HEK293T (cell line): ENCODE measurements around the gene USP9X.
"Not testable (repeated sequence)": the region's sequence is repeated elsewhere in the genome, so short reads cannot be mapped to it uniquely, and the experiment has no call there.

ENCODE experiments used
- CTCF ChIA-PET: fragments of 350-600 bp; formaldehyde crosslinking; extraction: SDS; loops from one replicate; lab custom pipeline; 2021; ENCODE audit warnings: antibody characterized with exemption, inconsistent platforms; lab: Yijun Ruan, JAX
- POLR2A ChIA-PET: fragments of 350-600 bp; formaldehyde crosslinking; extraction: SDS; loops from one replicate; lab custom pipeline; 2020; ENCODE audit warnings: antibody characterized with exemption, inconsistent platforms; lab: Yijun Ruan, JAX
- DNase-seq: peaks from one replicate; pipeline ENCODE4 v3.0.0; 2012; ENCODE audit warnings: mixed read lengths; ENCODE audit errors: extremely low spot score
- ARNT ChIP-seq: fragments of 450-650 bp; IDR thresholded peaks from 2 replicates; pipeline ENCODE4 v1.6.1; 2017; ENCODE audit warnings: mild to moderate bottlenecking
- BHLHE40 ChIP-seq: fragments of 450-650 bp; IDR thresholded peaks from 2 replicates; pipeline ENCODE4 v1.6.1; 2016; ENCODE audit warnings: mild to moderate bottlenecking, moderate library complexity, borderline replicate concordance
- CTBP1 ChIP-seq: fragments of 450-650 bp; IDR thresholded peaks from 2 replicates; pipeline ENCODE4 v1.6.1; 2016; ENCODE audit warnings: borderline replicate concordance
- ELF4 ChIP-seq: fragments of 450-650 bp; IDR thresholded peaks from 2 replicates; pipeline ENCODE4 v1.6.1; 2017; ENCODE audit warnings: antibody characterized with exemption
- FOXA1 ChIP-seq: fragments of 450-650 bp; IDR thresholded peaks from 2 replicates; pipeline ENCODE4 v1.6.1; 2016; ENCODE audit warnings: mild to moderate bottlenecking
- FOXK2 ChIP-seq: fragments of 450-650 bp; IDR thresholded peaks from 2 replicates; pipeline ENCODE4 v1.6.1; 2016; ENCODE audit warnings: mild to moderate bottlenecking
- FOXM1 ChIP-seq: fragments of 450-650 bp; IDR thresholded peaks from 2 replicates; pipeline ENCODE4 v1.6.1; 2017; ENCODE audit warnings: mild to moderate bottlenecking, borderline replicate concordance
- HDGF ChIP-seq: fragments of 450-650 bp; IDR thresholded peaks from 2 replicates; pipeline ENCODE4 v1.6.1; 2017; ENCODE audit warnings: antibody characterized with exemption, borderline replicate concordance
- L3MBTL2 ChIP-seq: fragments of 450-650 bp; conservative IDR thresholded peaks from 2 replicates; pipeline ENCODE4 v1.6.1; 2016; ENCODE audit warnings: mild to moderate bottlenecking
- LEF1 ChIP-seq: fragments of 450-650 bp; IDR thresholded peaks from 2 replicates; pipeline ENCODE4 v1.6.1; 2017; ENCODE audit warnings: mild to moderate bottlenecking, borderline replicate concordance
- NFRKB ChIP-seq: fragments of 450-650 bp; IDR thresholded peaks from 2 replicates; pipeline ENCODE4 v1.6.1; 2016; ENCODE audit warnings: mild to moderate bottlenecking, moderate library complexity
- PKNOX1 ChIP-seq: fragments of 450-650 bp; IDR thresholded peaks from 2 replicates; pipeline ENCODE4 v1.6.1; 2016
- SP1 ChIP-seq: fragments of 450-650 bp; IDR thresholded peaks from 2 replicates; pipeline ENCODE4 v1.6.1; 2017
- SUZ12 ChIP-seq: fragments of 450-650 bp; IDR thresholded peaks from 2 replicates; pipeline ENCODE4 v1.6.1; 2016; ENCODE audit warnings: mild to moderate bottlenecking
- TARDBP ChIP-seq: fragments of 450-650 bp; IDR thresholded peaks from 2 replicates; pipeline ENCODE4 v1.6.1; 2016
- ZNF384 ChIP-seq: fragments of 450-650 bp; IDR thresholded peaks from 2 replicates; pipeline ENCODE4 v1.6.1; 2016

Gene USP9X

DNA sequence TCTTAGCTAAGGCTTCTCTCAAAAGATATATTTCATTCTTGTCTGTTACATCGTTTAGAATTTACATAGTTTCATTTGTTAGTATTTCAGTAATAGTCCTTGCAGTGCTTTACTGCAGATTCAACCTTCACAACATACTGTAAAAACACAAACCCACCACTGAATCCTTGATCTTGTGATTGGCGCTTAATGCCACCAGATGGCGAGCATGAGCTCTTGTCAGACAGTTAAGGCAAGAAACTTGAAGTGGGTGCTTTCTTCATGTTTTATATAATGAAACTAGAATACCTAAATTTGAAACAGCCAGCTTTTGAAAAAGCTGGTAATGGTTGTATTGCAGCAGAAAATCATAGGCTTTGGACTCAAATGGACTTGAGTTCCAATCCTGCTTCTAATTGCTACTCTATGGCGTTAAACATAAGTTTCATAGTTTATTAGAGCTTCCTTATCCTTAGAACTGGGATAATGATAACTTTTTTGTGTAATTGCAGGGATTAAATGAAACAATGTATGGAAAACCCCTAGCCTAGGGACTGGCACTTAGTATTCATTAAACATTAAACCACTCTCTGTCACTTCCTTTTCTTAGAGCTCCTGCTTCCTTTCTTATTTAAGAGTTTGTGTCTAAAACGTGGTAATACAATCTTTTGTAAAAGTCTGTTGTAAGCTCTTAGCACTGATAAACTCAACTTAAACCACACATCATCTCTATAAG, 95.1 kb downstream of the USP9X start:
- ChIA-PET CTCF (interaction anchor here (0.5 to 2.3 kb wide), 13 partner anchors 10 to 278 kb away, joined by 3 to 9 read pairs (median 4); no protein-coding TSS in a partner anchor), POLR2A (no interaction called here)
- DNase-seq, result peak; percentile 63
- TF ChIP-seq PKNOX1 (no peak), TARDBP (no peak), HDGF (no peak), FOXK2 (no peak), L3MBTL2 (no peak), BHLHE40 (no peak), SUZ12 (no peak), FOXA1 (no peak), ELF4 (no peak), ARNT (no peak)

DNA sequence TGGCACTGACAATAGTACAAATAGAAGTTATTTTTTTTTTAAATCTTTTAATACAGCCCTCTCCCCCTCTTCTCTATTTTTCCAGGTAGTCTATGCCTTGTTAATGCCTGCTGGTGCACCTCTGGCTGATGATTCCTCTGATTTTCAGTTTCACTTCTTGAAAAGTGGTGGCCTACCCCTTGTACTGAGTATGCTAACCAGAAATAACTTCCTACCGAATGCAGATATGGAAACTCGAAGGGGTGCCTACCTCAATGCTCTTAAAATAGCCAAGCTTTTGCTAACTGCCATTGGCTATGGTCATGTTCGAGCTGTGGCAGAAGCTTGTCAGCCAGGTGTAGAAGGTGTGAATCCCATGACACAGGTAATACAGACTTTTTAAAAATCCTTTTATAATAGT, 99.1 kb downstream of the USP9X start:
- TF ChIP-seq ELF4, result no peak
- no peak for DNase-seq
- ChIA-PET POLR2A (no interaction called here), CTCF (no interaction called here)

DNA sequence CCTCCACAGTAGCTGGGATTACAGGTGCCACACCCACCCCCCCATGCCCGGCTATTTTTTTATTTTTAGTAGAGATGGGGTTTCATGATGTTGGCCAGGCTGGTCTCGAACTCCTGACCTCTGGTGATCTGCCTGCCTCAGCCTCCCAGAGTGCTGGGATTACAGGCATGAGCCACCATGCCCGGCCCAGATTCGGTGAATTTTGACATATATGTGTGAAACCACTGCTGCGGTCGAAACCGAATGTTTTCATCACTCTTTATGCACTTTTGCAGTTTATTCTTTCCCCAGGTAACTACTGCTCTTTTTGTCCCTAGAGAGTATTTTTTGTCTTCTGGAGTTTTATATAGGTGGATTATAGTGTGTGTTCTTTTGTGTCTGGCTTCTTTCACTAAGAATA, 101.7 kb downstream of the USP9X start:
- DNase-seq, CTCF ChIA-PET, POLR2A ChIA-PET: not testable (repeated sequence)

DNA sequence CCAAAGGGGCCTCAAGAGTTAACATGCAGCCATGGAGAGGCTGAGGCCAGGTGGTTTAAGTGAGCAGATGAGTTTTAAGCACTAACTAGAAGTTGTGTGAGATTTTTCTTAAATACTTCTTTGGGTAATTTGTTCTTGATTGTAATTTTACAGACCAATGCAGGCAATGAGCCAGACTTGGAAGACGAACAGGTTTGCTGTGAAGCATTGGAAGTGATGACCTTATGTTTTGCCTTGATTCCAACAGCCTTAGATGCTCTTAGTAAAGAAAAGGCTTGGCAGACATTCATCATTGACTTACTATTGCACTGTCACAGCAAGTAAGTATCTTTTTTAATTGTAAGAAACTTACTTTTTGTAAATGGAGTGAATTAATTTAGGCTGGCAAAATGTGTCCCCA, 103.9 kb downstream of the USP9X start:
- POLR2A ChIA-PET, result no interaction called here
- DNase-seq, result no peak
- CTCF ChIA-PET, result no interaction called here
- TF ChIP-seq FOXK2, result no peak
- no peak for TF ChIP-seq ZNF384
- TF ChIP-seq PKNOX1, result no peak

GRCh38 chrX:41192880-41193279, 107.6 kb downstream of the USP9X start:
- no peak for TF ChIP-seq NFRKB
- TF ChIP-seq FOXM1, result no peak
- no peak for TF ChIP-seq FOXA1
- TF ChIP-seq PKNOX1, result no peak
- no peak for TF ChIP-seq ELF4
- no peak for TF ChIP-seq FOXK2
- TF ChIP-seq BHLHE40, result no peak
- TF ChIP-seq ZNF384, result no peak
- TF ChIP-seq TARDBP, result no peak
- TF ChIP-seq ARNT, result no peak
- TF ChIP-seq SUZ12, result no peak
- no peak for TF ChIP-seq LEF1
- no peak for TF ChIP-seq SP1
- no peak for TF ChIP-seq CTBP1
- TF ChIP-seq HDGF, result no peak
- TF ChIP-seq L3MBTL2, result no peak
- CTCF ChIA-PET, result interaction anchor here (0.8 kb wide), 1 partner anchor 12 kb away, joined by 4 read pairs; no protein-coding TSS in a partner anchor
- no peak for DNase-seq
- POLR2A ChIA-PET, result no interaction called here

DNA sequence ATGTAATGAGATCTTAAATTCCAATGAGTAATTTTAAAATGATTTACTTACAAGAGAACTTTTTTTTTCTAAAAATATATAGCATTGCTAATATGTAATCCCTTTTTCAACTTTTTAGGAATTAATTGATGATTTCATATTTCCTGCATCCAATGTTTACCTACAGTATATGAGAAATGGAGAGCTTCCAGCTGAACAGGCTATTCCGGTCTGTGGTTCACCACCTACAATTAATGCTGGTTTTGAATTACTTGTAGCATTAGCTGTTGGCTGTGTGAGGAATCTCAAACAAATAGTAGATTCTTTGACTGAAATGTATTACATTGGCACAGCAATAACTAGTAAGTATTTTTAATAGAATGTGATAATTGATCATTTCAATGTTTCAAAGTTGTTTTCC, 113.2 kb downstream of the USP9X start:
- ChIA-PET POLR2A (no interaction called here), CTCF (no interaction called here)
- no peak for DNase-seq
- TF ChIP-seq PKNOX1 (no peak), ELF4 (no peak), FOXK2 (no peak), FOXM1 (no peak), FOXA1 (no peak), HDGF (no peak), ZNF384 (no peak), CTBP1 (no peak), BHLHE40 (no peak), NFRKB (no peak), SP1 (no peak), TARDBP (no peak), SUZ12 (no peak), L3MBTL2 (no peak), LEF1 (no peak), ARNT (no peak)
